ENCODE measurements around the gene MAML3. TPM values are rescaled to one million over a fixed set of nuclear protein-coding genes. Genes with fewer than 3 reads are reported as not detected.

The MAML3 gene
- total RNA-seq, 2 donors from 2014 or later, result 6.3 to 6.5 TPM

- no peak for DNase-seq (ENCODE audit: low spot score)
- intact Hi-C loops (cut with DNase I), result no loop called here
Observed at GRCh38 chr4:140109737-140110136, 44.2 kb downstream of the MAML3 start.

GRCh38 chr4:140109292-140109691, 44.7 kb downstream of the MAML3 start:
- intact Hi-C loops (cut with DNase I), result no loop called here
- no peak for DNase-seq (ENCODE audit: low spot score)

GRCh38 chr4:140108713-140109230, 45.2 kb downstream of the MAML3 start:
- no peak for DNase-seq (ENCODE audit: low spot score)
- intact Hi-C loops (cut with DNase I), result no loop called here

- DNase-seq (ENCODE audit: low spot score), result no peak
- intact Hi-C loops (cut with DNase I), result no loop called here
Observed at GRCh38 chr4:140108243-140108642, 45.7 kb downstream of the MAML3 start.

GRCh38 chr4:140106289-140106844, 47.6 kb downstream of the MAML3 start:
- intact Hi-C loops (cut with DNase I), result no loop called here
- no peak for DNase-seq (ENCODE audit: low spot score)

- intact Hi-C loops (cut with DNase I), result no loop called here
- no peak for DNase-seq (ENCODE audit: low spot score)
Observed at GRCh38 chr4:140105436-140105835, 48.5 kb downstream of the MAML3 start.

- DNase-seq (ENCODE audit: low spot score), result no peak
- intact Hi-C loops (cut with DNase I), result no loop called here
Observed at GRCh38 chr4:140103676-140104075, 50.3 kb downstream of the MAML3 start.

GRCh38 chr4:140102421-140102820, 51.6 kb downstream of the MAML3 start:
- no peak for DNase-seq (ENCODE audit: low spot score)
- intact Hi-C loops (cut with DNase I), result no loop called here

GRCh38 chr4:140100771-140101170, 53.2 kb downstream of the MAML3 start:
- DNase-seq (ENCODE audit: low spot score), result no peak
- intact Hi-C loops (cut with DNase I), result no loop called here

- intact Hi-C loops (cut with DNase I), result no loop called here
- DNase-seq (ENCODE audit: low spot score), result peak; percentile 83
Observed at GRCh38 chr4:140099983-140100382, 54.0 kb downstream of the MAML3 start.

- no peak for DNase-seq (ENCODE audit: low spot score)
- intact Hi-C loops (cut with DNase I), result no loop called here
Observed at GRCh38 chr4:140098455-140099160, 55.4 kb downstream of the MAML3 start.

- intact Hi-C loops (cut with DNase I), result no loop called here
- DNase-seq (ENCODE audit: low spot score), result no peak
Observed at GRCh38 chr4:140097572-140097971, 56.4 kb downstream of the MAML3 start.

GRCh38 chr4:140096921-140097320, 57.1 kb downstream of the MAML3 start:
- DNase-seq (ENCODE audit: low spot score), result no peak

GRCh38 chr4:140096483-140096861, 57.5 kb downstream of the MAML3 start:
- DNase-seq (ENCODE audit: low spot score), result no peak
- intact Hi-C loops (cut with DNase I), result no loop called here

More at GRCh38 chr4:140096921-140097320, 57.1 kb downstream of the MAML3 start:
- intact Hi-C loops (cut with DNase I), result no loop called here

- no peak for DNase-seq (ENCODE audit: low spot score)
Observed at GRCh38 chr4:140095694-140096482, 58.1 kb downstream of the MAML3 start.

GRCh38 chr4:140094438-140095420, 59.3 kb downstream of the MAML3 start:
- intact Hi-C loops (cut with DNase I), result no loop called here

More at GRCh38 chr4:140095694-140096482, 58.1 kb downstream of the MAML3 start:
- intact Hi-C loops (cut with DNase I), result no loop called here

GRCh38 chr4:140092094-140092851, 61.7 kb downstream of the MAML3 start:
- intact Hi-C loops (cut with DNase I), result no loop called here
- peak; percentile 82 for DNase-seq (ENCODE audit: low spot score)

More at GRCh38 chr4:140094438-140095420, 59.3 kb downstream of the MAML3 start:
- peak; percentile 94 for DNase-seq (ENCODE audit: low spot score)

GRCh38 chr4:140091305-140091704, 62.7 kb downstream of the MAML3 start:
- no peak for DNase-seq (ENCODE audit: low spot score)
- intact Hi-C loops (cut with DNase I), result no loop called here

All from posterior vena cava (tissue), 2 donors.